SK-N-SH (cell line): ENCODE results near the gene CCR8. TPM values are rescaled to one million over a fixed set of nuclear protein-coding genes. Genes with fewer than 3 reads are reported as not detected.

ENCODE experiments used
- CTCF ChIA-PET: fragments of 300-600, 350-600 bp; formaldehyde crosslinking; extraction: SDS; loops from one replicate; lab custom pipeline; 2021; lab: Yijun Ruan, JAX
- POLR2A ChIA-PET: fragments of 350-600 bp; sonication (Branson Sonifier 250); formaldehyde crosslinking; extraction: SDS; loops from one replicate; lab custom pipeline; 2020; ENCODE audit warnings: antibody characterized with exemption, inconsistent platforms; lab: Yijun Ruan, JAX
- DNase-seq: peaks from one replicate; pipeline ENCODE4 v3.0.0; 2012
- H2AFZ ChIP-seq: fragments of 200-600 bp; sonication (generic); 2 replicates; pipeline ENCODE4 v1.8.1; 2016; ENCODE audit warnings: antibody characterized with exemption, mild to moderate bottlenecking, low read depth
- H3F3A ChIP-seq: fragments of 200-600 bp; sonication (generic); replicated peaks from 2 replicates; pipeline ENCODE3; 2016; ENCODE audit warnings: antibody characterized with exemption, mild to moderate bottlenecking; ENCODE audit not compliant: insufficient read depth
- H3K27ac ChIP-seq, 2 experiments: fragments of 200-500 bp in 1 of 2; fragments of 200-600 bp in 1 of 2; sonication (Bioruptor generic) in 1 of 2; sonication (generic), shearing (Covaris generic) in 1 of 2; 2 replicates each; pipeline versions ENCODE4 v1.5.1 to v1.6.1; 2014 to 2016; ENCODE audit warnings: low read depth in 2 of 2, inconsistent platforms in 1 of 2, low read length in 1 of 2, mild to moderate bottlenecking in 1 of 2, mixed read lengths in 1 of 2
- H3K27me3 ChIP-seq: fragments of 200-600 bp; sonication (generic), shearing (Covaris generic); 2 replicates; pipeline ENCODE4 v1.6.1; 2016; ENCODE audit warnings: mixed run types; ENCODE audit not compliant: insufficient read depth
- H3K36me3 ChIP-seq, 2 experiments: fragments of 200-500 bp in 1 of 2; fragments of 200-600 bp in 1 of 2; sonication (Bioruptor generic) in 1 of 2; sonication (generic) in 1 of 2; replicated peaks in 1 of 2; 2 replicates each; pipeline versions ENCODE3 to v1.5.1; 2014 to 2016; ENCODE audit warnings: low read length in 1 of 2, mild to moderate bottlenecking in 1 of 2; ENCODE audit not compliant: insufficient read depth in 2 of 2, control insufficient read depth in 1 of 2
- H3K4me1 ChIP-seq, 2 experiments: fragments of 200-500 bp in 1 of 2; fragments of 200-600 bp in 1 of 2; sonication (Bioruptor generic) in 1 of 2; sonication (generic), shearing (Covaris generic) in 1 of 2; 2 replicates each; pipeline versions ENCODE4 v1.5.1 to v1.6.1; 2014 to 2016; ENCODE audit warnings: low read depth in 1 of 2, low read length in 1 of 2, mixed run types in 1 of 2; ENCODE audit not compliant: insufficient read depth in 2 of 2, control insufficient read depth in 1 of 2
- H3K4me2 ChIP-seq: fragments of 200-600 bp; sonication (generic), shearing (Covaris generic); 2 replicates; pipeline ENCODE4 v1.6.1; 2017; ENCODE audit warnings: mixed run types
- H3K4me3 ChIP-seq, 2 experiments: fragments of 200-500 bp in 1 of 2; fragments of 200-600 bp in 1 of 2; sonication (Bioruptor generic) in 1 of 2; sonication (generic), shearing (Covaris generic) in 1 of 2; 2 replicates each; pipeline versions ENCODE4 v1.5.1 to v1.8.1; 2014 to 2016; ENCODE audit warnings: low read depth in 2 of 2, inconsistent platforms in 1 of 2, low read length in 1 of 2, mild to moderate bottlenecking in 1 of 2, mixed read lengths in 1 of 2, moderate library complexity in 1 of 2
- H3K79me2 ChIP-seq: fragments of 200-600 bp; sonication (generic); 2 replicates; pipeline ENCODE4 v1.8.1; 2017; ENCODE audit warnings: mild to moderate bottlenecking; ENCODE audit not compliant: insufficient read depth
- H3K9ac ChIP-seq: fragments of 200-600 bp; sonication (generic); 2 replicates; pipeline ENCODE4 v1.6.1; 2017; ENCODE audit warnings: mixed run types
- H3K9me2 ChIP-seq: fragments of 200-600 bp; sonication (generic); 2 replicates; pipeline ENCODE4 v1.6.1; 2017; ENCODE audit warnings: mixed run types
- H3K9me3 ChIP-seq: fragments of 200-600 bp; sonication (generic); 2 replicates; pipeline ENCODE4 v1.6.1; 2017; ENCODE audit warnings: mixed run types, mild to moderate bottlenecking, moderate library complexity
- H4K20me1 ChIP-seq: fragments of 200-600 bp; sonication (generic); 2 replicates; pipeline ENCODE4 v1.6.1; 2017; ENCODE audit warnings: mild to moderate bottlenecking, mixed run types; ENCODE audit not compliant: insufficient read depth
- CHD2 ChIP-seq: fragments of 150-350 bp; IDR thresholded peaks from 2 replicates; pipeline ENCODE4 v1.6.1; 2018; ENCODE audit warnings: low read length; ENCODE audit not compliant: partially characterized antibody
- FOSL2 ChIP-seq: IDR thresholded peaks from 2 replicates; pipeline ENCODE4 v1.4.0; 2012; ENCODE audit warnings: low read depth, mild to moderate bottlenecking, moderate library complexity, borderline replicate concordance
- FOXM1 ChIP-seq: IDR thresholded peaks from 2 replicates; pipeline ENCODE4 v1.4.0; 2012; ENCODE audit warnings: low read depth, mild to moderate bottlenecking
- GABPA ChIP-seq: IDR thresholded peaks from 2 replicates; pipeline ENCODE4 v1.4.0; 2012; ENCODE audit warnings: low read depth, mild to moderate bottlenecking
- MAX ChIP-seq: IDR thresholded peaks from 2 replicates; pipeline ENCODE4 v1.4.0; 2012; ENCODE audit warnings: low read depth
- NFIC ChIP-seq: IDR thresholded peaks from 2 replicates; pipeline ENCODE4 v1.4.0; 2012; ENCODE audit warnings: borderline replicate concordance
- NRF1 ChIP-seq: IDR thresholded peaks from 2 replicates; pipeline ENCODE4 v1.6.1; 2012; ENCODE audit warnings: low read depth, mild to moderate bottlenecking, low read length
- RAD21 ChIP-seq: IDR thresholded peaks from 2 replicates; pipeline ENCODE4 v1.6.1; 2012; ENCODE audit warnings: mild to moderate bottlenecking, low read length
- RFX5 ChIP-seq: IDR thresholded peaks from 2 replicates; pipeline ENCODE4 v1.6.1; 2012; ENCODE audit warnings: mild to moderate bottlenecking, improper control_type of control experiment, low read length
- SMC3 ChIP-seq: IDR thresholded peaks from 2 replicates; pipeline ENCODE4 v1.6.1; 2012; ENCODE audit warnings: low read depth, low read length, improper control_type of control experiment
- TAF1 ChIP-seq: IDR thresholded peaks from 2 replicates; pipeline ENCODE4 v1.6.1; 2012; ENCODE audit warnings: low read depth, mild to moderate bottlenecking, low read length, moderate library complexity, borderline replicate concordance
- TCF12 ChIP-seq: IDR thresholded peaks from 2 replicates; pipeline ENCODE4 v1.4.0; 2012
- TEAD4 ChIP-seq: IDR thresholded peaks from 2 replicates; pipeline ENCODE4 v1.4.0; 2012; ENCODE audit warnings: mild to moderate bottlenecking, borderline replicate concordance; ENCODE audit not compliant: insufficient read depth
- YY1 ChIP-seq: IDR thresholded peaks from 2 replicates; pipeline ENCODE4 v1.4.0; 2012; ENCODE audit warnings: low read depth, mild to moderate bottlenecking
- WGBS: methylation state at CpG from one replicate; pipeline ENCODE4 v1.1.6; 2017; ENCODE audit warnings: low lambda C conversion rate; 5-methylcytosine and 5-hydroxymethylcytosine counted together
- polyA plus RNA-seq, 3 experiments: library from polyadenylated mRNA; depleted of rRNA; stranded (reverse); fragments of >200 nt; gene quantifications; 2 replicates each; pipeline ENCODE4 v1.2.3, GENCODE V29; 2012
- TF ChIP-seq, protein P1 (sequence below): fragments of 200-600 bp; sonication (generic); IDR thresholded peaks from 2 replicates; pipeline ENCODE4 v1.6.1; 2017; ENCODE audit warnings: antibody characterized with exemption, mild to moderate bottlenecking, moderate library complexity
- TF ChIP-seq, protein P2 (sequence below): IDR thresholded peaks from 2 replicates; pipeline ENCODE4 v1.4.0; 2012; ENCODE audit warnings: low read depth, borderline replicate concordance
- TF ChIP-seq, protein P3 (sequence below): IDR thresholded peaks from 2 replicates; pipeline ENCODE4; 2012

The CCR8 gene
- polyA plus RNA-seq, 1 of the 3 experiments (the other 2 are of a cell fraction) = not detected

DNA sequence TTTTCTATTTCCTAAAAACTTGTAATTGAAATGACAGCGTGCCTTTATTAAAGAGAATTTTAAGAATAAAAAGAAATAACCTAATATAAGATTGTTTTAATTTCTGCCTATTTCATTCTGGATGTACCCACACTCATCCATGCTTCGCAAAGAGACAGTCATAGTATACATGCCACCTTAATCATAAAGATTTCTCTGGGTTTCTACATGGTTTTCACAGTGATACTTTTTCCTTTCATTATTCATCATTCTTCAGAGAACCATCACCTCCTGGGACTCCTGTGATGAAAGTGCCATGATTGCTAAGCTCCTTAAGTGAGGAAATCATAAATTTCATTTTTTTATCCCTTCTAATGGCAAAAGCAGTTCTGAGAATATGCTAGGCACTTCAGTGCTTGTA is 4.3 kb upstream of the CCR8 start:
- H3F3A ChIP-seq = no peaks in the 10 kb centered on the region
- no peak overlapping the region for H3K27ac ChIP-seq
- H3K4me1 ChIP-seq = no peaks in the 10 kb centered on the region
- CTCF ChIA-PET = interaction anchor here (0.6 to 1.8 kb wide), 2 partner anchors 36 to 344 kb away, joined by 3 to 9 read pairs; no protein-coding TSS in a partner anchor
- 33% methylated on average over 2 of the region's 2 CpGs for WGBS
- H2AFZ ChIP-seq = no peak overlapping the region
- no peaks in the 10 kb centered on the region for H4K20me1 ChIP-seq
- POLR2A ChIA-PET = no interaction called here
- H3K36me3 ChIP-seq = no peaks in the 10 kb centered on the region
- DNase-seq = no peak
- no peaks in the 10 kb centered on the region for H3K9me2 ChIP-seq
- H3K27me3 ChIP-seq = no peaks in the 10 kb centered on the region
- no peaks in the 10 kb centered on the region for H3K79me2 ChIP-seq
- TF ChIP-seq MAX (no peak), CHD2 (no peak), FOXM1 (no peak), SMC3 (no peak), YY1 (no peak), NFIC (no peak), TAF1 (no peak)
- TF ChIP-seq, protein P1, sequence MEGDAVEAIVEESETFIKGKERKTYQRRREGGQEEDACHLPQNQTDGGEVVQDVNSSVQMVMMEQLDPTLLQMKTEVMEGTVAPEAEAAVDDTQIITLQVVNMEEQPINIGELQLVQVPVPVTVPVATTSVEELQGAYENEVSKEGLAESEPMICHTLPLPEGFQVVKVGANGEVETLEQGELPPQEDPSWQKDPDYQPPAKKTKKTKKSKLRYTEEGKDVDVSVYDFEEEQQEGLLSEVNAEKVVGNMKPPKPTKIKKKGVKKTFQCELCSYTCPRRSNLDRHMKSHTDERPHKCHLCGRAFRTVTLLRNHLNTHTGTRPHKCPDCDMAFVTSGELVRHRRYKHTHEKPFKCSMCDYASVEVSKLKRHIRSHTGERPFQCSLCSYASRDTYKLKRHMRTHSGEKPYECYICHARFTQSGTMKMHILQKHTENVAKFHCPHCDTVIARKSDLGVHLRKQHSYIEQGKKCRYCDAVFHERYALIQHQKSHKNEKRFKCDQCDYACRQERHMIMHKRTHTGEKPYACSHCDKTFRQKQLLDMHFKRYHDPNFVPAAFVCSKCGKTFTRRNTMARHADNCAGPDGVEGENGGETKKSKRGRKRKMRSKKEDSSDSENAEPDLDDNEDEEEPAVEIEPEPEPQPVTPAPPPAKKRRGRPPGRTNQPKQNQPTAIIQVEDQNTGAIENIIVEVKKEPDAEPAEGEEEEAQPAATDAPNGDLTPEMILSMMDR = no peak
- TF ChIP-seq, protein P2, sequence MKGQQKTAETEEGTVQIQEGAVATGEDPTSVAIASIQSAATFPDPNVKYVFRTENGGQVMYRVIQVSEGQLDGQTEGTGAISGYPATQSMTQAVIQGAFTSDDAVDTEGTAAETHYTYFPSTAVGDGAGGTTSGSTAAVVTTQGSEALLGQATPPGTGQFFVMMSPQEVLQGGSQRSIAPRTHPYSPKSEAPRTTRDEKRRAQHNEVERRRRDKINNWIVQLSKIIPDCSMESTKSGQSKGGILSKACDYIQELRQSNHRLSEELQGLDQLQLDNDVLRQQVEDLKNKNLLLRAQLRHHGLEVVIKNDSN = no peak
- H3K4me2 ChIP-seq = no peak overlapping the region
- no peak overlapping the region for H3K9ac ChIP-seq
- H3K9me3 ChIP-seq = no peaks in the 10 kb centered on the region
- no peak overlapping the region for H3K4me3 ChIP-seq

- no peaks in the 10 kb centered on the region for H3K4me1 ChIP-seq
- WGBS = 25% methylated on average over 4 of the region's 4 CpGs
These were observed 2.3 kb upstream of the CCR8 start for GRCh38 chr3:39327053-39327745.

More at GRCh38 chr3:39327053-39327745, 2.3 kb upstream of the CCR8 start:
- Histone ChIP-seq H3K4me2 (no peak overlapping the region), H2AFZ (no peak overlapping the region), H3K27ac (no peak overlapping the region), H3K79me2 (no peaks in the 10 kb centered on the region), H3K27me3 (no peaks in the 10 kb centered on the region), H3K9ac (no peak overlapping the region), H3K4me3 (no peak overlapping the region), H3K9me3 (no peaks in the 10 kb centered on the region), H3F3A (no peaks in the 10 kb centered on the region), H3K9me2 (no peaks in the 10 kb centered on the region), H3K36me3 (no peaks in the 10 kb centered on the region), H4K20me1 (no peaks in the 10 kb centered on the region)
- POLR2A ChIA-PET = no interaction called here
- CTCF ChIA-PET = interaction anchor here (1.1 to 1.9 kb wide), 2 partner anchors 35 to 38 kb away, joined by 3 to 6 read pairs; no protein-coding TSS in a partner anchor
- TF ChIP-seq NRF1 = no peak
- no peak for TF ChIP-seq GABPA
- TF ChIP-seq FOSL2 = no peak
- TF ChIP-seq, protein P1 = no peak
- TF ChIP-seq, protein P2 = no peak
- TF ChIP-seq RFX5 = no peak
- TF ChIP-seq TCF12 = no peak
- TF ChIP-seq RAD21 = no peak
- TF ChIP-seq, protein P3, sequence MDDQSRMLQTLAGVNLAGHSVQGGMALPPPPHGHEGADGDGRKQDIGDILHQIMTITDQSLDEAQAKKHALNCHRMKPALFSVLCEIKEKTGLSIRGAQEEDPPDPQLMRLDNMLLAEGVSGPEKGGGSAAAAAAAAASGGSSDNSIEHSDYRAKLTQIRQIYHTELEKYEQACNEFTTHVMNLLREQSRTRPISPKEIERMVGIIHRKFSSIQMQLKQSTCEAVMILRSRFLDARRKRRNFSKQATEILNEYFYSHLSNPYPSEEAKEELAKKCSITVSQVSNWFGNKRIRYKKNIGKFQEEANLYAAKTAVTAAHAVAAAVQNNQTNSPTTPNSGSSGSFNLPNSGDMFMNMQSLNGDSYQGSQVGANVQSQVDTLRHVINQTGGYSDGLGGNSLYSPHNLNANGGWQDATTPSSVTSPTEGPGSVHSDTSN = no peak
- TF ChIP-seq TAF1 = no peak
- TF ChIP-seq TEAD4 = no peak
- TF ChIP-seq SMC3 = no peak
- no peak for DNase-seq
